Stimulated activated CD8-positive, alpha-beta memory T cell treated with anti-CD3 and anti-CD28 coated beads, Interleukin-15, amount 100 ng/mL, for 24 hours (primary cell): ENCODE results near the gene CAMK1G.

Experiments
- DNase-seq: peaks from one replicate; pipeline ENCODE4 v3.0.0-alpha.2; 2020; ENCODE audit warnings: low read depth

CAMK1G gene

GRCh38 chr1:209600541-209600940, 17.0 kb downstream of the CAMK1G start:
- DNase-seq = no peak

- DNase-seq = no peak
These were observed 18.5 kb downstream of the CAMK1G start for GRCh38 chr1:209601809-209602657.

DNA sequence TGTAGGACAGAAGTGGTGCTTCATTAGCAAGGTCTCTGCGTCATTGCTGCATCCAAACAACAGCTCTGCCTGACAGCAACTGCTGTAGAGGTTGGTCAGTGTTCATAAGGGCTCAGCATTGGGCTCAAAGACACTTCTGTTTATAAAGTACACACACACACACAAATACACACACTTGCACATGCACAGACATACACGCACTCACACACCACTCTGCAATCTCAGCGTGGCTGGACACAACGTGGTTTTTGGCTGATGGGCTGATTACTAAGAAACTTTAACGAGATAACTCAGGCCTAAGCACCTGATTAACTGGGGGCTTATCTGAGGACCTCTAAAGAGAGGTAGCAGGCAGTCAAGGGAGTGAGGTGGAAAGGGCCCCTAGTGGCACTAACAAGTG, 20.4 kb downstream of the CAMK1G start:
- DNase-seq = no peak

DNA sequence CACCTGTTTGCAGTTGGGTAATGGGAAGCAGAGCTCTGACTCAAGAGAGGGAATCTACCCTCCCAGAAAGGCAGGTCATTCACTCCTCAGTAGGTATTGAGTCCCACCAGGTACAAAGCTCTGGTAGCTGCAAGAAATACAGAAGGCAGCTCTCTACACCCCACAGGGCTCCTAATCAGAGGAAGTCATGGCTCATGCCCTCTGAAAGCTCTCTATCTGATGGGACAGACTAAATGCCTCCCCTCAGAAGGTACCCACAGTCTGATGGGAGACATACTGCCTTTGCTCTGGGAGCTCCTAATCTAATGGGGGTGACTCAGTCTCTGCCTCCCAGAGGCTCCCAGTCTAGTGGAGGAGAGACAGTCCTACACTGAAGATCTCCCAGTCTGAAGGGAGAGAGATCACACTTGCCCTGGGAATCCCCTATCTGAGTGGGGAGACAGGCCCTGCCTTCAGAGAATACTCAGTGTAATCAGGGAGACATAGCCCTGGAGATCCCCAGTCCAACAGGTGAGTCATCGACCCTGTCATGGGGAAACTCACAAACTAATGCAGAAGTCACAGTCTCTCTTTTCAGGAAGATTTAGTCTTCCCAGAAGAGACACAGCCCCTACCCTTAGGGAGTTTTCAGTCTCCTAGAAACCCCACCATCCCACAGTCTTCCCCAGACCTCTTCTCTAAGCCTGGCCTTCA, 23.7 kb downstream of the CAMK1G start:
- DNase-seq = no peak

DNA sequence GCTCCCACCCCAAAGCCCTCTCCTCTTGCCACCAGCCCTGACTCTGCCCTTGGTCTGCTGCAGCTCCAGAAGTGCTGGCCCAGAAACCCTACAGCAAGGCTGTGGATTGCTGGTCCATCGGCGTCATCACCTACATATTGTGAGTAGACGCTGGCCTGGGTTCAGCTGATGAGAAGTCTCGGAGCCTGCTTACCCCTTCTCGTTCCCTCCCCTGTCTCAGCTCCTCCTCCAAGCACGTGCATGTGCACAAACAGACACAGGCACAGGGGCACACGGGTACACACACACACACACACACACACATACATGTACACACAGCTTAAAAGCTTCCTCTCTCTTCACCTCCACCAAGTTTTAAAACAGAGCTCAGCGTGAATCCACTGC, 24.3 kb downstream of the CAMK1G start:
- DNase-seq = no peak

GRCh38 chr1:209609041-209609790, 25.7 kb downstream of the CAMK1G start:
- no peak for DNase-seq

- no peak for DNase-seq
These were observed 26.5 kb downstream of the CAMK1G start for GRCh38 chr1:209609791-209610630.

GRCh38 chr1:209610631-209610905, 27.1 kb downstream of the CAMK1G start:
- no peak for DNase-seq

DNA sequence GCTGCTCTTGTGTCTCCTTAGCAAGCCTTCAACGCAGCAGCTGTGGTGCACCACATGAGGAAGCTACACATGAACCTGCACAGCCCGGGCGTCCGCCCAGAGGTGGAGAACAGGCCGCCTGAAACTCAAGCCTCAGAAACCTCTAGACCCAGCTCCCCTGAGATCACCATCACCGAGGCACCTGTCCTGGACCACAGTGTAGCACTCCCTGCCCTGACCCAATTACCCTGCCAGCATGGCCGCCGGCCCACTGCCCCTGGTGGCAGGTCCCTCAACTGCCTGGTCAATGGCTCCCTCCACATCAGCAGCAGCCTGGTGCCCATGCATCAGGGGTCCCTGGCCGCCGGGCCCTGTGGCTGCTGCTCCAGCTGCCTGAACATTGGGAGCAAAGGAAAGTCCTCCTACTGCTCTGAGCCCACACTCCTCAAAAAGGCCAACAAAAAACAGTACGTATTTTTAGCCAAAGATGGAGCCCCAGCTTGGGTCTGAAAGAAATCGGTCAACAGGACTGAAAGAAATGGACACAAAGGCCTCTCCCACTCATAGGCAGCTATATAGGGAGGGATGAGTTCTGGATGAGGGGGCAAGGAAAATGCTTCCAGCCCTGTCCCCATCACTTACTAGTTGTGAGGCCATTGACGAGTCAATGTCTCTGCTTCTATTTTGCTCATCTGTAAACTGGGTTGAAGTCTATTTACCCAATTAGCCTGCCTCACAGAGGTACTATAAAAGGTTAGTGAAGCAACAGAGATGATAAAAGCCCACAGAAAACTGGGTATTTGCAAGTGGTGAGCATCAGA, 28.5 kb downstream of the CAMK1G start:
- DNase-seq = no peak

- no peak for DNase-seq
These were observed 29.3 kb downstream of the CAMK1G start for GRCh38 chr1:209612646-209613399.

DNA sequence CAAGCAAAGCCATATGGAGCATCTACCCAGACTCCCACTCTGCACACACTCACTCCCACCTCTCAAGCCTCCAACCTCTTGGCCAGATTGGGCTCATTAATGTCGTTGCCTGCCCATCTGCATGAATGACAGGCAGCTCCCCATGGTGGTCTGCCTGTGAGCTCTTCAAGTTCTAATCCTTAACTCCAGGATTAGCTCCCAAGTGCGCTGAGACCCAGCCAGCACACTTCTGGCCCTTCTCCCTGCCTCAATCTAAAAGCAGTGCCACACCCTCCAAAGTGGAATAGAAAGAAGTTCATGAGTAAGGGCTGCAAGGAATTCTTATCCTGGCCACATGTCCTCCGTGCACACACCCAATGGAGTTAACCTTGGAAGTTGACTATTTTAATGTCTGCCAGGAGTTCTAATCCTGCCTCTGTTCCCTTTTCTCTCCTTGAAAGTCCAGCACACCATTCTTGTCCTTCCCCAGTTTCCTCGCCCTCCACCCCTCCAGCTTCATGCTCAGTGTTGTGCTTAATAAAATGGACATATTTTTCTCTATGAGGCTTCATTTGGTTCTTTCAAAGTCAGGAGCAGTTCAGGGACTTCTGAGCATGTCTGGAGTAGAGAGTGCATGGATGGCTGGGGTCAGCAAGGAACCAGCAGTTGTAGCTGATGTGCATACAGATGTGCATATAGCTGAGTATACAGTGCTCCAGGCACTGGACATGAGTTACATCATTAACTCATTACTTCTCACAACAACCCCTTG, 30.1 kb downstream of the CAMK1G start:
- no peak for DNase-seq

- no peak for DNase-seq
These were observed 30.6 kb downstream of the CAMK1G start for GRCh38 chr1:209614151-209614420.

DNA sequence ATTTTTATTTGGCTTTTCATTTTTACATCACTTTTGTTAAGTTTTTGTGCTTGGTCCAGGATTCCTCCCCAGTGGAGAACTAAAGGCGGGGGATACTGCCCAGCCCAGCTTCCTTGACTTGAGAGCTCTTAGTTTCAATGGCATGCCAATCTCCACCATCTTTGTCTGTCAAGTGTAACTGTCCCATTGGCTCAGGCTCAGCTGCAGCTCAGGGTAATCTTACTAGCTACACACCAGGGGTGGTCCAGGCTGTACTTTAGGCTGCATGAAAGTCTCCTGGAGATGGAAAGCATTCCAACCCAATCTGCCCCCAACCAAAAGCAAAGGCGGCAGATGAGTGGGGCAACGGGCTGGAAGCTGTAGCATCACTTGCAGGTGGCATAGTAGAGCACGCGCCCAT, 31.4 kb downstream of the CAMK1G start:
- DNase-seq = no peak

- no peak for DNase-seq
These were observed 33.0 kb downstream of the CAMK1G start for GRCh38 chr1:209616366-209617046.

GRCh38 chr1:209617047-209617673, 33.6 kb downstream of the CAMK1G start:
- DNase-seq = no peak

- DNase-seq = no peak
These were observed 34.2 kb downstream of the CAMK1G start for GRCh38 chr1:209617755-209618154.

- DNase-seq = no peak
These were observed 34.8 kb downstream of the CAMK1G start for GRCh38 chr1:209618291-209618690.

DNA sequence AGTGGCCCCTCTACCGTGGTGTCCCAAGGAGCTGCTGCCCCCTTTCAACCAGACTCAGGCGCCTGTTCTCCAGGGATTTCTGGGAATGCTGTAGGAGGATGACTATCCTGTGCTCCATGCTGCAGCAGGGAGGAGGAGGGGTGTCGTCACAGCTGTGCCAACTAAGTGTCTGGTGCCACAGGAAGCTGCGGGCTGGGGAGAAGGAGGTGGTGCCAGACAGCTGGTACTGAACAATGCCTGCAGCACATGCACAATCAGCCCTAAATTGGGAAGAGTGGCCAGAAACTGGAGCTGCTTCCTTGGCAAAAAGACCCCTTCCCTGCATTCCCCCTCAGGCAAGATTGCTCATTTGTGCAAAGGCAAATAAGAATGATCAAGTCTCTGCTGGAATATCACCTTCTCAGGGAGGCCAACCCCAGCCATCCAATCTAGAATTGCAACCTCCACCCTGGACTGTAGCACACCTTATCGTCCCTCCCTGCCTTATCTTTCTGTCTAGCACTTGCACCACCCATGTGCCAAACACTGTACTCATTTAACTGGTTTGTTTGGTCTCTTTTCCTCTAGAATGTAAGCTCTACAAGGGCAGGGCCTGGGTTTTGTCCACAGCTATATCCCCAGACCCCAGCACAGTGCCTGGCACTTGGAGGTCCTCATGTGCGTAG, 35.4 kb downstream of the CAMK1G start:
- no peak for DNase-seq
